ENCODE data around the gene DENND2A.

The DENND2A gene

GRCh38 chr7:140610204-140611165, 30.1 kb downstream of the DENND2A start:
- Histone ChIP-seq H3K9ac (ENCODE audit: low read length) (no peak overlapping the region), H3K56ac (ENCODE audit: low read length) (no peak overlapping the region), H4K5ac (ENCODE audit: low read length) (no peak overlapping the region), H2AK5ac (ENCODE audit: low read length) (no peak overlapping the region), H3K27ac (ENCODE audit: low read depth, low read length) (no peak overlapping the region), H2BK15ac (replicated peaks; ENCODE audit: low read depth) (no peak overlapping the region), H3K79me1 (ENCODE audit: low read length) (no peaks in the 10 kb centered on the region), H4K8ac (ENCODE audit: low read depth, low read length) (no peak overlapping the region), H3K18ac (ENCODE audit: low read length) (no peak overlapping the region), H3K4ac (ENCODE audit: low read depth, low read length) (no peak overlapping the region), H3K36me3 (ENCODE audit: control insufficient read depth, insufficient read depth, low read length) (no peaks in the 10 kb centered on the region), H3K4me2 (ENCODE audit: low read length) (no peak overlapping the region), H3K23ac (ENCODE audit: low read length) (no peak overlapping the region), H3K4me1 (ENCODE audit: control insufficient read depth, low read depth, low read length) (no peaks in the 10 kb centered on the region), H3K4me3 (ENCODE audit: low read length) (no peak overlapping the region), H3K27me3 (ENCODE audit: insufficient read depth, low read length, poor library complexity) (no peaks in the 10 kb centered on the region), H2BK120ac (ENCODE audit: low read depth, low read length) (no peak overlapping the region), H3K79me2 (ENCODE audit: control insufficient read depth, insufficient read depth, low read length) (no peaks in the 10 kb centered on the region), H2BK5ac (ENCODE audit: low read length) (no peak overlapping the region)
- no CpG with 5 or more reads among the region's 12 CpGs for WGBS (ENCODE audit: extremely low coverage, insufficient coverage, low lambda C conversion rate)
- no peak for DNase-seq

- no peak overlapping the region for H4K8ac ChIP-seq (ENCODE audit: low read depth, low read length)
- no peak overlapping the region for H4K5ac ChIP-seq (ENCODE audit: low read length)
- no peak overlapping the region for H3K56ac ChIP-seq (ENCODE audit: low read length)
- no peak overlapping the region for H2BK15ac ChIP-seq (replicated peaks; ENCODE audit: low read depth)
- no peak overlapping the region for H3K4me2 ChIP-seq (ENCODE audit: low read length)
- H2BK5ac ChIP-seq (ENCODE audit: low read length): no peak overlapping the region
- H3K27me3 ChIP-seq (ENCODE audit: insufficient read depth, low read length, poor library complexity): no peaks in the 10 kb centered on the region
- no peak overlapping the region for H2AK5ac ChIP-seq (ENCODE audit: low read length)
- H3K4me1 ChIP-seq (ENCODE audit: control insufficient read depth, low read depth, low read length): no peaks in the 10 kb centered on the region
- H3K23ac ChIP-seq (ENCODE audit: low read length): no peak overlapping the region
- WGBS (ENCODE audit: extremely low coverage, insufficient coverage, low lambda C conversion rate): no CpG with 5 or more reads among the region's 2 CpGs
- no peak overlapping the region for H3K4me3 ChIP-seq (ENCODE audit: low read length)
- H3K9ac ChIP-seq (ENCODE audit: low read length): no peak overlapping the region
- no peak overlapping the region for H3K18ac ChIP-seq (ENCODE audit: low read length)
- DNase-seq: no peak
- no peaks in the 10 kb centered on the region for H3K79me1 ChIP-seq (ENCODE audit: low read length)
- H3K27ac ChIP-seq (ENCODE audit: low read depth, low read length): no peak overlapping the region
- H3K79me2 ChIP-seq (ENCODE audit: control insufficient read depth, insufficient read depth, low read length): no peaks in the 10 kb centered on the region
- no peak overlapping the region for H3K4ac ChIP-seq (ENCODE audit: low read depth, low read length)
- H3K36me3 ChIP-seq (ENCODE audit: control insufficient read depth, insufficient read depth, low read length): no peaks in the 10 kb centered on the region
- no peak overlapping the region for H2BK120ac ChIP-seq (ENCODE audit: low read depth, low read length)
These were observed 31.0 kb downstream of the DENND2A start for GRCh38 chr7:140609646-140610045.

GRCh38 chr7:140607441-140607989, 33.1 kb downstream of the DENND2A start:
- Histone ChIP-seq H4K8ac (ENCODE audit: low read depth, low read length) (no peak overlapping the region), H3K27me3 (ENCODE audit: insufficient read depth, low read length, poor library complexity) (no peaks in the 10 kb centered on the region)
- DNase-seq: no peak

GRCh38 chr7:140605337-140605736, 35.3 kb downstream of the DENND2A start:
- Histone ChIP-seq H4K8ac (ENCODE audit: low read depth, low read length) (no peak overlapping the region), H3K18ac (ENCODE audit: low read length) (no peak overlapping the region), H3K4me2 (ENCODE audit: low read length) (no peak overlapping the region), H2BK15ac (replicated peaks; ENCODE audit: low read depth) (no peak overlapping the region), H2AK5ac (ENCODE audit: low read length) (no peak overlapping the region), H3K27me3 (ENCODE audit: insufficient read depth, low read length, poor library complexity) (no peaks in the 10 kb centered on the region), H3K23ac (ENCODE audit: low read length) (no peak overlapping the region), H3K9ac (ENCODE audit: low read length) (no peak overlapping the region), H4K5ac (ENCODE audit: low read length) (no peak overlapping the region), H3K4me1 (ENCODE audit: control insufficient read depth, low read depth, low read length) (no peaks in the 10 kb centered on the region), H2BK120ac (ENCODE audit: low read depth, low read length) (no peak overlapping the region), H3K36me3 (ENCODE audit: control insufficient read depth, insufficient read depth, low read length) (no peaks in the 10 kb centered on the region), H3K4me3 (ENCODE audit: low read length) (no peak overlapping the region), H3K27ac (ENCODE audit: low read depth, low read length) (no peak overlapping the region), H3K56ac (ENCODE audit: low read length) (no peak overlapping the region), H3K79me1 (ENCODE audit: low read length) (no peaks in the 10 kb centered on the region), H3K79me2 (ENCODE audit: control insufficient read depth, insufficient read depth, low read length) (no peaks in the 10 kb centered on the region), H3K4ac (ENCODE audit: low read depth, low read length) (no peak overlapping the region), H2BK5ac (ENCODE audit: low read length) (no peak overlapping the region)
- peak; percentile 73 for DNase-seq
- no CpG with 5 or more reads among the region's 5 CpGs for WGBS (ENCODE audit: extremely low coverage, insufficient coverage, low lambda C conversion rate)

More at GRCh38 chr7:140607441-140607989, 33.1 kb downstream of the DENND2A start:
- H4K5ac ChIP-seq (ENCODE audit: low read length): no peak overlapping the region
- H2BK5ac ChIP-seq (ENCODE audit: low read length): no peak overlapping the region
- no peak overlapping the region for H3K23ac ChIP-seq (ENCODE audit: low read length)
- no peaks in the 10 kb centered on the region for H3K36me3 ChIP-seq (ENCODE audit: control insufficient read depth, insufficient read depth, low read length)
- H3K4me2 ChIP-seq (ENCODE audit: low read length): no peak overlapping the region
- H3K4me3 ChIP-seq (ENCODE audit: low read length): no peak overlapping the region
- no peaks in the 10 kb centered on the region for H3K79me1 ChIP-seq (ENCODE audit: low read length)
- H3K4ac ChIP-seq (ENCODE audit: low read depth, low read length): no peak overlapping the region
- no peaks in the 10 kb centered on the region for H3K79me2 ChIP-seq (ENCODE audit: control insufficient read depth, insufficient read depth, low read length)
- H3K56ac ChIP-seq (ENCODE audit: low read length): no peak overlapping the region
- no peak overlapping the region for H2BK120ac ChIP-seq (ENCODE audit: low read depth, low read length)
- WGBS (ENCODE audit: extremely low coverage, insufficient coverage, low lambda C conversion rate): no CpG with 5 or more reads among the region's 7 CpGs
- no peak overlapping the region for H3K18ac ChIP-seq (ENCODE audit: low read length)
- H3K27ac ChIP-seq (ENCODE audit: low read depth, low read length): no peak overlapping the region
- no peak overlapping the region for H2AK5ac ChIP-seq (ENCODE audit: low read length)
- no peaks in the 10 kb centered on the region for H3K4me1 ChIP-seq (ENCODE audit: control insufficient read depth, low read depth, low read length)
- H2BK15ac ChIP-seq (replicated peaks; ENCODE audit: low read depth): no peak overlapping the region
- H3K9ac ChIP-seq (ENCODE audit: low read length): no peak overlapping the region

DNA sequence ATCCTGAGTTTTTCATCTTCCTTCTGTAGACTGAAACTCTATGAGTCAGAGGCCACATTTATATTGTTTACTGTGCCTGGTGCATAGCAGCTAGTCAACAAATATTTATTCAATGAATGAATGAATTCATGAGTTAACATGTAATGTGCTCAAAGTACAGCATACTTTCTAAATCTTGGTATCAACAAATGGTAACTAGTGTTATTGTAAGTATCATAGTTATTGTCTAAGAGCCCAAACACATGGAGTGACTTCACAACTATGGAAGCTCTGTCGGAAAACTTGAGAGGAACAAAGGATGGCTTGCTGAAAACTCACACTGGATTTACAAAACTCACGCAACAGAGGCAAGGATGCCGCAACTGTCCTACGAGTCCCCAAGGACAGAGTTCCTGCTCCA, 35.9 kb downstream of the DENND2A start:
- H2BK5ac ChIP-seq (ENCODE audit: low read length): no peak overlapping the region
- no peak overlapping the region for H3K23ac ChIP-seq (ENCODE audit: low read length)
- no peaks in the 10 kb centered on the region for H3K4me1 ChIP-seq (ENCODE audit: control insufficient read depth, low read depth, low read length)
- no peaks in the 10 kb centered on the region for H3K79me1 ChIP-seq (ENCODE audit: low read length)
- no peak overlapping the region for H4K8ac ChIP-seq (ENCODE audit: low read depth, low read length)
- H2BK15ac ChIP-seq (replicated peaks; ENCODE audit: low read depth): no peak overlapping the region
- H3K79me2 ChIP-seq (ENCODE audit: control insufficient read depth, insufficient read depth, low read length): no peaks in the 10 kb centered on the region
- no peak overlapping the region for H3K56ac ChIP-seq (ENCODE audit: low read length)
- H4K5ac ChIP-seq (ENCODE audit: low read length): no peak overlapping the region
- DNase-seq: no peak
- no peak overlapping the region for H3K27ac ChIP-seq (ENCODE audit: low read depth, low read length)
- no peak overlapping the region for H2AK5ac ChIP-seq (ENCODE audit: low read length)
- H3K18ac ChIP-seq (ENCODE audit: low read length): no peak overlapping the region
- no peak overlapping the region for H3K4me2 ChIP-seq (ENCODE audit: low read length)
- H3K4ac ChIP-seq (ENCODE audit: low read depth, low read length): no peak overlapping the region
- H3K4me3 ChIP-seq (ENCODE audit: low read length): no peak overlapping the region
- H2BK120ac ChIP-seq (ENCODE audit: low read depth, low read length): no peak overlapping the region
- H3K36me3 ChIP-seq (ENCODE audit: control insufficient read depth, insufficient read depth, low read length): no peaks in the 10 kb centered on the region
- no peaks in the 10 kb centered on the region for H3K27me3 ChIP-seq (ENCODE audit: insufficient read depth, low read length, poor library complexity)
- WGBS (ENCODE audit: extremely low coverage, insufficient coverage, low lambda C conversion rate): no CpG with 5 or more reads among the region's 4 CpGs
- no peak overlapping the region for H3K9ac ChIP-seq (ENCODE audit: low read length)

Measured in mesendoderm (in vitro differentiated cells).